Measurements from ENCODE around the gene ATG7.
"Not testable (repeated sequence)": the region's sequence is repeated elsewhere in the genome, so short reads cannot be mapped to it uniquely, and the experiment has no call there.

ATG7 gene

GRCh38 chr3:11576453-11576852, 304.3 kb downstream of the ATG7 start:
- no peak for DNase-seq

- DNase-seq, result no peak
Observed at GRCh38 chr3:11578169-11578568, 306.0 kb downstream of the ATG7 start.

- no peak for DNase-seq
Observed at GRCh38 chr3:11580645-11581044, 308.4 kb downstream of the ATG7 start.

GRCh38 chr3:11581237-11582190, 309.3 kb downstream of the ATG7 start:
- no peak for DNase-seq

GRCh38 chr3:11582191-11582968, 310.2 kb downstream of the ATG7 start:
- no peak for DNase-seq

GRCh38 chr3:11583235-11583634, 311.0 kb downstream of the ATG7 start:
- no peak for DNase-seq

GRCh38 chr3:11583638-11584046, 311.4 kb downstream of the ATG7 start:
- no peak for DNase-seq

GRCh38 chr3:11584570-11584969, 312.4 kb downstream of the ATG7 start:
- no peak for DNase-seq

GRCh38 chr3:11587766-11588165, 315.6 kb downstream of the ATG7 start:
- DNase-seq, result no peak

GRCh38 chr3:11588338-11588737, 316.1 kb downstream of the ATG7 start:
- DNase-seq, result no peak

GRCh38 chr3:11588755-11589154, 316.6 kb downstream of the ATG7 start:
- DNase-seq, result no peak

GRCh38 chr3:11589706-11590105, 317.5 kb downstream of the ATG7 start:
- no peak for DNase-seq

GRCh38 chr3:11591002-11591355, 318.8 kb downstream of the ATG7 start:
- DNase-seq, result no peak

- no peak for DNase-seq
Observed at GRCh38 chr3:11591391-11592282, 319.4 kb downstream of the ATG7 start.

- no peak for DNase-seq
Observed at GRCh38 chr3:11592445-11593298, 320.5 kb downstream of the ATG7 start.

GRCh38 chr3:11593318-11594034, 321.3 kb downstream of the ATG7 start:
- DNase-seq, result no peak

GRCh38 chr3:11595024-11595423, 322.8 kb downstream of the ATG7 start:
- DNase-seq, result not testable (repeated sequence)

GRCh38 chr3:11596387-11596786, 324.2 kb downstream of the ATG7 start:
- no peak for DNase-seq

- DNase-seq, result no peak
Observed at GRCh38 chr3:11600501-11601282, 328.5 kb downstream of the ATG7 start.

- no peak for DNase-seq
Observed at GRCh38 chr3:11601446-11602238, 329.4 kb downstream of the ATG7 start.
